ENCODE data around the gene ZCCHC8.

DNA sequence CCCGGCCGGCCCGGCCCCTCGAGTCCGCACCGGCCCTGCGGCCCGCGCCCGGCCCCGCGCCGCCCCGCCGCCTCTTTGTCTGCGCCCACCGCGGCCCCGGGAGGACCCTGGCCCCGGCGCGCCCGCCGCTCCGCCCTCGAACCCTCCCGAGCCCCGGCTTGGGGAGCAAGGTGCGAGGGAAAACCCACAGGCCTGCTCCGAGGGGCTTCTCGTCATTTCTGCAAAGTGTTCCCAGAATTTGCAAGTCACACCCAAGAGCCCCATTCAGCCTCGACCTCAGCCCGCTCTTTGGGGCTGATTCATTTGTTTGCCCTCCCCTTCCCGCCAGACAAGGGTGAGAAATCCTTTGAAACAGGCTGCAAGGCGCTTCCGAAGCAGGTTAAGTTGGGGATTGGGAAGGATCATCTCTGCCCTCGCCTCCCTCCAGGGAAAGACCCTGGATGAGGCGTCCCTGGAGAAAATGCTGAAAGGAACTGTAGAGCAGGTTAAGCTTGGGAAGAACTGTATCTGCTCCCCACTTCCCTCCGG, 77.9 kb downstream of the ZCCHC8 start:
- no peak for TF ChIP-seq POLR2A (IDR thresholded peaks at IDR 0.05)
- TF ChIP-seq CTCF (IDR thresholded peaks at IDR 0.05 in 4 of 5, conservative IDR thresholded peaks at IDR 0.05 in 1 of 5): no peak
